GM12891 (cell line): Measurements from ENCODE around the gene LDB2.

Experiments
- PAX5 ChIP-seq: IDR thresholded peaks from 2 replicates; pipeline ENCODE4 v1.6.1; 2011; ENCODE audit warnings: low read length, moderate library complexity, mild to moderate bottlenecking; ENCODE audit not compliant: insufficient read depth, severe bottlenecking
- POLR2A ChIP-seq: IDR thresholded peaks from 2 replicates; pipeline ENCODE4 v1.6.1; 2011; ENCODE audit warnings: low read depth, low read length, control low read depth
- POLR2AphosphoS5 ChIP-seq: IDR thresholded peaks from 2 replicates; pipeline ENCODE4 v1.6.1; 2011; ENCODE audit warnings: low read depth, low read length, control low read depth
- POU2F2 ChIP-seq: IDR thresholded peaks from 2 replicates; pipeline ENCODE4 v1.6.1; 2011; ENCODE audit warnings: low read depth, mild to moderate bottlenecking, control low read depth, low read length, moderate library complexity
- SPI1 ChIP-seq: IDR thresholded peaks from 2 replicates; pipeline ENCODE4 v1.6.1; 2011; ENCODE audit warnings: low read depth, low read length, control low read depth
- TAF1 ChIP-seq: IDR thresholded peaks from 2 replicates; pipeline ENCODE4 v1.6.1; 2011; ENCODE audit warnings: low read depth, low read length, control low read depth

DNA sequence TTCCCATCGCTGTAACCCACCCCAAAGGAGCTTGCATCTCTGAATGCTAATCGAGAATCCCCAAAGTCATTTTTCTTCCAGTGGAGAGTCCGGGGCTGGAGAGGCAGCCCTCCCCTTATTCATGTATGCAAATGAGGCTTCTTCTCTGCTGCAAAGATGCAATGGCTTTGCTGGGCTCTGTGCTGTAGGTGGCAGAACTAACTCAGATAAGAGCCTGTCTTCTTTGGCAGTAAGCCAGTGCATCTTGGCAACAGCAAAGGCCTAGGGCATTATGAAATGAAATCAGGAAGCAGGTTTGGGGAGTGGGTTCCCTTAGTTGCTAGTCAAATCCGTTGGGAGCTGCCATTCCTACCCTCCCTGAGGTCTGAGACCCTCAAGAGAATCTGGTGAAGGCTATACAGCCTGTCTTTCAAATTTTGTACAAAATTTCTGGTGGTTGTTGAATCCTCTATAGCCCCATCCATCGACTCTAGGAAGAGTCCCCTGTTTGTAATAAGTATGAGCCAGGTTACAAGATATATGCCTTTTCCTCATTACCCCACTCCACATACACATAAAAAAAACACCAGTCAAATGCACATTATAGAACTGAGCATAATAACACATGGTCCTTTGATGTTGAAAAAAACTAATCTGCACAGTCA lies 381.5 kb downstream of the LDB2 start:
- TF ChIP-seq POLR2AphosphoS5: no peak
- no peak for TF ChIP-seq POLR2A
- TF ChIP-seq PAX5: no peak
- TF ChIP-seq TAF1: no peak
- TF ChIP-seq SPI1: no peak
- TF ChIP-seq POU2F2: no peak
